Activated T-helper 2 cell treated with anti-CD3 and anti-CD28 coated beads, Interferon-gamma antibody, Interleukin-2, Interleukin-4, amounts not matched to agents 10 μg/mL and 5 μg/mL and 100 μg/mL, durations not matched to agents 14 hours and 24 hours and 36 hours (primary cell): Measurements from ENCODE around the gene GRK5. TPM values are rescaled to one million over a fixed set of nuclear protein-coding genes. Genes with fewer than 3 reads are reported as not detected.

Experiments used
- DNase-seq: peaks from one replicate; pipeline ENCODE4 v3.0.0; 2021; ENCODE audit warnings: low spot score
- H3K27ac Mint-ChIP-seq: one replicate; pipeline ENCODE4 v1.8.0; 2021; ENCODE audit warnings: mixed read lengths
- H3K27me3 Mint-ChIP-seq: one replicate; pipeline ENCODE4 v1.8.0; 2021; ENCODE audit warnings: low read depth, mixed read lengths
- H3K36me3 Mint-ChIP-seq: one replicate; pipeline ENCODE4 v1.8.0; 2021; ENCODE audit warnings: low read depth, mixed read lengths
- H3K4me1 Mint-ChIP-seq: one replicate; pipeline ENCODE4 v1.8.0; 2021; ENCODE audit warnings: low read depth, mixed read lengths
- H3K4me3 Mint-ChIP-seq: one replicate; pipeline ENCODE4 v1.8.0; 2021; ENCODE audit warnings: low read depth, mild to moderate bottlenecking, moderate library complexity, mixed read lengths
- H3K9me3 Mint-ChIP-seq: one replicate; pipeline ENCODE4 v1.8.0; 2021; ENCODE audit warnings: mixed read lengths
- intact Hi-C: fragments of 100-400 bp; cut with micrococcal nuclease; formaldehyde crosslinking; loops from one replicate; pipeline ENCODE4 v1.15.1; 2023
- total RNA-seq: library from RNA; stranded (reverse); gene quantifications from 2 replicates; pipeline ENCODE4 v1.2.3, GENCODE V29; 2022

Gene GRK5
- total RNA-seq, 1 donor from 2014 or later = 24.4 TPM

DNA sequence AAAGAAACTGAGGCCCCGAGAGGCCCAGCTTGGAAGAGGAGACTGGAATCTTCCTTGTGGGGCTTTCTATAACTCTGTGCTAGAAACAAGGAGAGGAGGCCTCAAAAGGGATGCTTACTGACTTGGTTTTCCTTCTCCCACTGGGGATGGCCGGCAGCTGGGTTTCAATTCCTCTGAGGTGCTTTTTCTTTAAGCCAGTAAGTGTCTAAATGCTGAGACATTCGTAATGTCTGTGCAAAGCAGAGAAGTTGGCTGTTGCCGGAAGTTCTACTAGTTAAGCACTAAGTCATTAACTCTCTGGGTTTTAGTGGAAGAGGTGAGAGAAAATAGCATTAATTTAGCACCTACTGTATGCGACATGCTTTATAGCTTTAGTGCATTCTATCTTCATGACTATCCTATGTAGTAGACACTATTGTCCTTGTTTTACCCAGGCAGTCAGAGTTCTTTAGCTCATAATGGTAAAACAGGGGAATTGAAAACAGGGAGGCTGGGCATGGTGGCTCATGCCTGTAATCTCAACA, 199.9 kb downstream of the GRK5 start:
- no peaks in the 10 kb centered on the region for H3K27me3 Mint-ChIP-seq
- H3K4me3 Mint-ChIP-seq = no peak overlapping the region
- H3K4me1 Mint-ChIP-seq = peaks cover 2% of the 10 kb centered on the region
- DNase-seq = no peak
- peaks cover 4% of the 10 kb centered on the region for H3K36me3 Mint-ChIP-seq
- intact Hi-C loops = no loop called here
- H3K27ac Mint-ChIP-seq = no peak overlapping the region
- H3K9me3 Mint-ChIP-seq = no peaks in the 10 kb centered on the region

DNA sequence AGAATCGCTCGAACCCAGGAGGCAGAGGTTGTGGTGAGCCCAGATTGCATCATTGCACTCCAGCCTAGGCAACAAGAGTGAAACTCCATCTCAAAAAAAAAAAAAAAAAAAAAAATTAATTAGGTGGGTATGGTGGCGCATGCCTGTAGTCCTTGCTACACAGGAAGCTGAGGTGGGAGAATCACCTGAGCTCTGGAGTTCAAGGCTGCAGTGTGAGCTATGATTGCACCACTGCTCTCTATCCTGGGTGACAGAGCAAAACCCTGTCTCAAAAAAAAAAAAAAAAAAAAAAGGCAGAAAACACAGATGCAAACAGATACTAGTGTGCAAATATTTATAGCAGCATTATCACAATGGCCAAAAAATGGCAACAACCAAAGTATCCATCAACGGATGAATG, 200.7 kb downstream of the GRK5 start:
- no peaks in the 10 kb centered on the region for H3K27me3 Mint-ChIP-seq
- no peak overlapping the region for H3K27ac Mint-ChIP-seq
- peaks cover 4% of the 10 kb centered on the region for H3K36me3 Mint-ChIP-seq
- H3K4me3 Mint-ChIP-seq = no peak overlapping the region
- peaks cover 2% of the 10 kb centered on the region for H3K4me1 Mint-ChIP-seq
- intact Hi-C loops = no loop called here
- DNase-seq = no peak
- H3K9me3 Mint-ChIP-seq = no peaks in the 10 kb centered on the region

DNA sequence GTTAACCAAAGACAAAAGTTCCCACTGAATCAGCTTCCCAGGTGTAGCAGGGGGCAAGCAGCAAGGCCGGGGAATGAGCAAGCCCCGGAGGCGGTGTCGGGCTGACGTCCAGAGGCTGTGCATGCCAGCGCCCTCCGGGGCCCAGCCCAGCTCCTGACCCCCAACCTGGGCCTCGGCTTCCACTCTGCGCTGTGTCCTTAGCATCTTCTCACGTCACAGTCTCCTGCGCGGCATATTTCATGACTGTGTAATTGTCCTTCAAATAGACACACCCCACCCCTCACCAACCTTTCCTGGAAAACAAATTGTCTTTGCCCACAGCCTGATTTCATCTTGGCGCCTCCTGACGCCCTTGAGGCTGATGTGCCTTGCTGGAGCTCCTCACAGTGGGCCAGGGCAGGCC, 201.6 kb downstream of the GRK5 start:
- Mint-ChIP-seq H3K4me1 (peaks cover 2% of the 10 kb centered on the region), H3K27ac (no peak overlapping the region), H3K4me3 (no peak overlapping the region), H3K9me3 (no peaks in the 10 kb centered on the region), H3K36me3 (peaks cover 4% of the 10 kb centered on the region), H3K27me3 (no peaks in the 10 kb centered on the region)
- intact Hi-C loops = no loop called here
- no peak for DNase-seq

DNA sequence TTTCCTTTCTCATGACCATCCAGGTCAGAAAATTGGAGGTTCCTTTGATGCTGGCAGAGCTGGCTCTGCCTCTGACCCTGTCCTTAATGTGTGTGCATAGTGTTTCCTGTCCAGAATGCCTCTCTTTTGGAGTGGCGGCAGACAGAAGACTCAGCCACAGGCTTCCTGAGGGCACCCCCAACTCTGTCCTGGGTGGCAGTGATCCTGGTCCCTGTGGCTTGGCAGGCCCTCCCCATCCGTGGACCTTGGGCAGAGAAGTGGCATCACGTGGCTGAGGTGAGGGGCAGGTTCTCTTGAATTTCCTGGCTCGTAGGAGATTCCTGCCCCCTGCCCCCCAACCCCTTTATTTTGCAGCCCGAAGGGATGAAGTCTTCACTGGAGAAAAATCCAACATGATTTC, 202.0 kb downstream of the GRK5 start:
- no peak overlapping the region for H3K4me3 Mint-ChIP-seq
- H3K4me1 Mint-ChIP-seq = no peaks in the 10 kb centered on the region
- no peak for DNase-seq
- H3K27me3 Mint-ChIP-seq = no peaks in the 10 kb centered on the region
- peaks cover 4% of the 10 kb centered on the region for H3K36me3 Mint-ChIP-seq
- intact Hi-C loops = no loop called here
- H3K27ac Mint-ChIP-seq = no peak overlapping the region
- H3K9me3 Mint-ChIP-seq = no peaks in the 10 kb centered on the region

DNA sequence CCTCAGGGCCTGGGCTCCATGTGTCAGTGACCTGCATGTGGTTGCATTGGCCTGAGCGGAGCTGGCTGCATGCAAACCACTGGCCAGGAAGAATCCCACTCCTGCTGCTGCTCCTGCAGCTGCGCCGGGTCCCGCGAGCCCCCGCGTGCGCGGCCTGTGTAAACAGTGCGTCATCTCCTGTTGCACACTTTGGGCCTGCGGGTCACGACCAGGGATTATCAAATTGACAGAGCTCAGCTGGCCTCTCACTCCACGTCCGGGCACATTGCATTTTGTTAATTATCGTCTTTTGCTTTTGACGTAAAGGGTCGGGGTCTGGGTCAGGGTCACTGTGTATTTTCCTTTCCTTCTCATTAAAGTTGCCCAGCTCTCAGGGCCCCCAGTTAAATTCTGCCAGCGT, 202.5 kb downstream of the GRK5 start:
- no peaks in the 10 kb centered on the region for H3K4me1 Mint-ChIP-seq
- no peak overlapping the region for H3K27ac Mint-ChIP-seq
- peaks cover 4% of the 10 kb centered on the region for H3K36me3 Mint-ChIP-seq
- H3K9me3 Mint-ChIP-seq = no peaks in the 10 kb centered on the region
- H3K27me3 Mint-ChIP-seq = no peaks in the 10 kb centered on the region
- no peak overlapping the region for H3K4me3 Mint-ChIP-seq
- no peak for DNase-seq
- intact Hi-C loops = no loop called here

DNA sequence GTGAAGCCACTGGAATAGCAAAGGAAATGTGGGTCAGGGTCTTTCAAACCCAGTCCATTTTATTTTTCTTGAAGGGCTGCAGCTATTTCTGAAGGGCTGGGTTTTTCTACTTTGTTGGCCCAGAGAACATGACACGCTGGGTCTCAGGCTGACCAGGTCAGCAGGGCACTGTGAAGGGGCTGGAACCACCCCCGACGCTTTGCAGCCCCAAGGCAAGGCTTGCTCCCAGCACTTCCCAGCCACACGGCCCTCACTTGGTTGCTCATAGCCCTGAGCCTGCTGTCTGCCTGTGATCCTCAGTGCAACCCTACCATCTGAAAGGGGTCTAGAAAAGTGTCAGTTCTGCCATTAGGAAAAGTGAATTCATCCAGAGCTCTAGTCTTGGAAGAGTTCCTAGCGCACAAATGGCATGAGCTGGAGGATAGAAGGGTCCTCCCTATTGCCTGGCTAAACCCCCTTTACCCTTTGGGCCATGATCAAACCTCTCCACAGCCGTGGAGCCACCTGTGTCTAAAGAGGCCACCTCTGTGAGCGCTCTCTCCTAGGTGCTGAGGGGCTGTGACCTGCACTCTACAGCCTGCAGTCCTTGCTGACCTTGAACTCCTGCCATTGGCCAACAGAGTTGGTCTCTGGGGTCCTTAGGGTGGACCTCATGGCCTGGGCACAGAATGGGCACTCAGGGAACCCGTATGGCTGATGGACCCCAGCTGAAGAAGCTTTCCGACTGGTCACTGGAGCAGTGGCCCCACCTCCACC, 203.2 kb downstream of the GRK5 start:
- intact Hi-C loops = no loop called here
- Mint-ChIP-seq H3K4me3 (no peak overlapping the region), H3K27me3 (no peaks in the 10 kb centered on the region), H3K36me3 (peaks cover 4% of the 10 kb centered on the region), H3K27ac (no peak overlapping the region), H3K4me1 (no peaks in the 10 kb centered on the region), H3K9me3 (no peaks in the 10 kb centered on the region)
- no peak for DNase-seq

DNA sequence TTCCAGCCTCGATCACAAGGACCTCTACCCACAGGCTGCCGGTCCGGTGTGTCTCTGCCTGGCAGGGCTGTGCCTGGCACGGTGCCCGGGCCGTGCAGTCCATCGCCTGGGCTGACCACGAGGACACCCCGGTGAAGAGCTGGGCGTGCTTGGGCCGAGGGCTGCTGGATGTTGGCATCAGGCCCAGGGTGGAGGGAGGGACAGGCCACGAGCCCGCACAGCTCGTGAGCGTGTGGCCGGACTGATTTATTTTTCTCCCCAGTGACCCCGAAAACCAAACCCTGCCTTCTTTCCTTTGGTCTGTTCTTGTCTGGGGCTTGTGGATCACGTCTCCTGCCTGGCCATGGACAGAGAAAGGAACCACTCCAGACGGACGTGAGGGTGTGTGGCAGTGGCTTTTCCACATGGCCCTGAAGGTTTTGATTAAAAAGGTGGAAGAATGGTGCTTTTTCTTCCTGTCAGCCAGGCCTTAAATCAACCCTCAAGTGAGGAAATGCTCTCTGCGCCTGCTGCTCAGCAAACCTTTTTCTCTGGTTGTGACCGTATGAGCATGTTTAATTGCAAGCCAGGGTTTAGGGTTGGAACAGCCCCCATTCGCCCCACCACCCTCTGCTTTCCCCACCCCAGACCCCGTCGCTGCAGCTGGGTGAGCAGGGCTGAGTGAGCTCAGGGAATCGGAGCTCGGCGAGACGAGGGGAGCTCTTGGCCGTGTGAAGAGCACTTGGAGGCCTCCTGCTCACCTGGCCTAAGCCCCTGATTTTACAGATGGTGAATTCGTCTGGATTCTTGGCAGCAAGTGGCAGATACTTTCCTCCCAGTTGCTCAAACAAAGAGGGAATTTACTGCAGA, 205.1 kb downstream of the GRK5 start:
- H3K36me3 Mint-ChIP-seq = peaks cover 4% of the 10 kb centered on the region
- no peak overlapping the region for H3K27ac Mint-ChIP-seq
- H3K4me3 Mint-ChIP-seq = no peak overlapping the region
- H3K4me1 Mint-ChIP-seq = no peaks in the 10 kb centered on the region
- H3K9me3 Mint-ChIP-seq = no peaks in the 10 kb centered on the region
- DNase-seq = no peak
- intact Hi-C loops = no loop called here
- H3K27me3 Mint-ChIP-seq = no peaks in the 10 kb centered on the region

DNA sequence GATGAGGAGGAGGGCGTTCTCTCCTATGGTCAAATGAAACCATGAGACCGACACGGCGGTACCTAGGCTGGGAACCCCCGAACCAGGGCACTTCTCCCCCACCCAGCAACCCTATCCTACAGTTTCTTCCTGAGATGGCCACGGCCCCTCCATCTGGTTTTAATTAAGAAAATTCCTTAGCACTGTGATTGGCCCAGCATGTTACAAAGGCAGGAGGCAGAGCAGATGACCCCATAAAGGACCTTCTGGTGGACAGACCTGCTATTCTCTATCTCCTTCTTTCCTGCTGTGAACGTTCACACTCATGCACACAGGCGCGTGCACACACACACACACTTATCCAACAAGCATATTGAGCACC, 205.7 kb downstream of the GRK5 start:
- peaks cover 4% of the 10 kb centered on the region for H3K36me3 Mint-ChIP-seq
- intact Hi-C loops = no loop called here
- H3K4me1 Mint-ChIP-seq = no peaks in the 10 kb centered on the region
- no peaks in the 10 kb centered on the region for H3K27me3 Mint-ChIP-seq
- H3K27ac Mint-ChIP-seq = no peak overlapping the region
- no peak for DNase-seq
- no peak overlapping the region for H3K4me3 Mint-ChIP-seq
- no peaks in the 10 kb centered on the region for H3K9me3 Mint-ChIP-seq

DNA sequence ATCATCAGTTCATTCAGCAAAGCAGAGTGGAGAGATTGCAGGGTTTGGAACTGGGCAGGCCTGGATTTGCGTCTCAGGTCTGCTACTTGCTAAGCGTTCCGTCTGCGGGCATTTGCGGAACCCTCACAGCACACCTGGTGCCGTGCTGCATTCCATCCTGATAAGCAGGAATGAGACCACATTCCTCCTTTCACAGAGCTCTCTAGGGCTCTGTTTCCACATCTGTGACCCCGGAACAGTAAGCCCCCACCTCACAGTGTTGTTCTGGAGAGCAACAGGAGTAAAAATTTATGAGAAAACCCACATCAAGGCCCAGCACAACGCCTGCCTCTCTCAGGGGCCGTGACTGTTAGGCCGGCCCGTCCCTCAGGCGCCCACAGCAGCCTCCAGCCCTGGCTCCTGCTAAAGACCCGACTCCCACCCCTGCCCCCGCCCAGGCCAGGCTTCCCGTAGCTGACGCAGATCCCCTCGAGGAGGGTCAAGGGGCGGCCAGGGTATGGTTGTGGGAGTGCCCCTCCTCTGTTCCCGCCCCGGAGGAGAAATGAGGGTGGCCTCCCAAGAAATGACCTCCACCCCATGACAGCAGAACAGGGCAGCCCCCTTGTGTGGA, 206.2 kb downstream of the GRK5 start:
- Mint-ChIP-seq H3K4me3 (no peak overlapping the region), H3K36me3 (peaks cover 4% of the 10 kb centered on the region), H3K4me1 (no peaks in the 10 kb centered on the region), H3K27me3 (no peaks in the 10 kb centered on the region), H3K9me3 (no peaks in the 10 kb centered on the region), H3K27ac (no peak overlapping the region)
- no peak for DNase-seq
- intact Hi-C loops = no loop called here

DNA sequence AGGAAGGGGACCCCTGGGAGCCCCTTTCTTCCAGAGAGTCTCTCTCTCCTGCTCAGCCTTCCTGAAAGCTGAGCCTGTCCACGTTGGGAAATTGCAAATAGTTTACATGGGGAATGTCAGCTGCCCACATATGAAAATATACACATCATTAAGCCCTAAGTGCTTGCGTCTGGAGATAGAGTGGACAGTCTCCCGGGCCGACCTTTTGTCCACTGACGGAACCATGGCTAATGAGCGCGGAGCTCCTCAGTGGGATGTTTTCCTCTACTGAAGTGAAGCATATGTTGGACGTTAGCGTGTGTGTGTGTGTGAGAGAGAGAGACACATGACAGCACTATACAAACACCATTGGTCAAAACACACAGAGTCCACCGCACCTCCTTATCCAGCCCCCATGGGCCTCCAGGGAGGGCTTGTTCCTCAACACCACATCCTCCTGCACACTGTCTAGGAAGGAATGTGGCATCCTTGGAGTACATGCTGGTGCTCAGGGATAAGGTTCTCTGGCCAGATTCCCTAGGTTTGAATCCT, 206.8 kb downstream of the GRK5 start:
- DNase-seq = no peak
- Mint-ChIP-seq H3K27ac (no peak overlapping the region), H3K27me3 (no peaks in the 10 kb centered on the region), H3K4me1 (no peaks in the 10 kb centered on the region), H3K4me3 (no peak overlapping the region), H3K9me3 (no peaks in the 10 kb centered on the region), H3K36me3 (peaks cover 4% of the 10 kb centered on the region)
- intact Hi-C loops = no loop called here

DNA sequence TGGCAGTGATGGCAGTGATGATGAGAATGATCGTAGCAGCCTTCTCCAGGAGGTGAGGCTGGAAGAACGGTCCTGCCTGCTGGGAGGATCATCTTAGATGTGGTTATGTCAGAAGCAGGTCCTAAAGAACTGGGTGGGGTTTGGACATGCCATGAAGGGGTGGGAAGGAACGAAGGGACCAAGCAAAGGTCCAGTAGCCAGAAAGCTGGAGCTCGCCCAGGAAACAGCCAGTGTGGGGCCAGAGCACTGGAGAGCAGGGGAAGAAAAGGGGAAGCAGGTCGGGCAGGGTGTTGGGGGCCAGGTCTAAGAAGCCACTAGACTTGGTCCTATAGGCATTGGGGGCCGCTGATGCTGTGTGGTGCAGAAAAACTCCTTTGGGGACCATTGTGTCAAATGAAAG, 207.8 kb downstream of the GRK5 start:
- Mint-ChIP-seq H3K9me3 (no peaks in the 10 kb centered on the region), H3K36me3 (peaks cover 4% of the 10 kb centered on the region), H3K27me3 (no peaks in the 10 kb centered on the region), H3K27ac (no peak overlapping the region), H3K4me3 (no peak overlapping the region), H3K4me1 (no peaks in the 10 kb centered on the region)
- intact Hi-C loops = loop anchor here (5.0 kb wide), 1 partner anchor 108 kb away; no protein-coding TSS in a partner anchor
- no peak for DNase-seq

DNA sequence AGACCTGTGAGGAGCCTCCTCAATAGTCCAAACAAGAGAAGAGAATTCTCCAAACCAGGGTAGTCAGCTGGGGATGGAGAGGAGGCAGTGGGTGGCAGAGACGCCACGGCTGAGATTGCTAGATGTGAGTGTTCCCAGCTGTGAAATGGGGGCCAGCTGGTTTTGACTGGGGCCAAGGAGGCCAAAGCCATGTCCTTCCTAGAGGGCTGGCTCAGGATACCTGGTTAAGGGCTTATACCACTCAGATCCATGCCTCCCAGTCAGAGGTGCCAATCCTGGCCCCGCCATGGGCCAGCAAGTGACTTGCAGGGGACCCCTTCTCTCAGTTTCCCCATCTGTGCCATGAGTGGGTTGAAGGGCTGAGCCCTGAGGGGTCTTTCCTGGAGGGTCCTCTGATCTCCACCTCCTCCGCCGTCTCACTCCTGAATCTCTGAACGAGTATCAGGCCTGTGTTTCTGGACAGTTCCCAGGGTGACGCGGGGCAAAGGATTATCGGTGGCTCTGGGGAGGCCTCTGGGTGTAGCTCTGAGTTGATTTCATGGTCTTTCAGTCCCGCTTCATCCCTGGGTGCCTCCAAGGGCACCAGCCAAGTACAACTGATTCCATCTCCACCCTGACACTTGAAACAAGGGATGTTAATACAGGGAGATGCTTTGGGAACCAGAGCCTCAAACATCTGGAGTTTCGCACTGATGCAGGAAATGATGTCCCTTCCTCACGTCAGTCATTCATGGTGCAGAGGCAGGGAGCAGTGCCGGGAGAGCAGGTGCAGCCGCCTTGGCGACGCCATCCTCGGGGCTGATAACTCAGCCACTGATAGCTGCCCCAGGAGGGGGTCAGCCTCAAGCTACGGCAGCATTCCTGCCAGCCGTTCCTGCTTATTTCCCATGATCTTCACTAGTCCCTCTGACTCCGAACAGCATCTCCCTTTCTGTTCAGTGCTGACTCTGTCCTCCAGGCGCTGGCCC, 208.4 kb downstream of the GRK5 start:
- Mint-ChIP-seq H3K9me3 (no peaks in the 10 kb centered on the region), H3K4me3 (no peak overlapping the region), H3K4me1 (no peaks in the 10 kb centered on the region), H3K27ac (no peak overlapping the region), H3K36me3 (peaks cover 4% of the 10 kb centered on the region), H3K27me3 (no peaks in the 10 kb centered on the region)
- no peak for DNase-seq
- intact Hi-C loops = loop anchor here (5.0 kb wide), 1 partner anchor 109 kb away; no protein-coding TSS in a partner anchor
